ENCODE results near the gene RAMP3. TPM values are rescaled to one million over a fixed set of nuclear protein-coding genes. Genes with fewer than 3 reads are reported as not detected.

The RAMP3 gene
- total and polyA plus RNA-seq, 10 of the 15 experiments (the other 5 are each of a cell fraction or from before 2014, with no cell fraction given): not detected

DNA sequence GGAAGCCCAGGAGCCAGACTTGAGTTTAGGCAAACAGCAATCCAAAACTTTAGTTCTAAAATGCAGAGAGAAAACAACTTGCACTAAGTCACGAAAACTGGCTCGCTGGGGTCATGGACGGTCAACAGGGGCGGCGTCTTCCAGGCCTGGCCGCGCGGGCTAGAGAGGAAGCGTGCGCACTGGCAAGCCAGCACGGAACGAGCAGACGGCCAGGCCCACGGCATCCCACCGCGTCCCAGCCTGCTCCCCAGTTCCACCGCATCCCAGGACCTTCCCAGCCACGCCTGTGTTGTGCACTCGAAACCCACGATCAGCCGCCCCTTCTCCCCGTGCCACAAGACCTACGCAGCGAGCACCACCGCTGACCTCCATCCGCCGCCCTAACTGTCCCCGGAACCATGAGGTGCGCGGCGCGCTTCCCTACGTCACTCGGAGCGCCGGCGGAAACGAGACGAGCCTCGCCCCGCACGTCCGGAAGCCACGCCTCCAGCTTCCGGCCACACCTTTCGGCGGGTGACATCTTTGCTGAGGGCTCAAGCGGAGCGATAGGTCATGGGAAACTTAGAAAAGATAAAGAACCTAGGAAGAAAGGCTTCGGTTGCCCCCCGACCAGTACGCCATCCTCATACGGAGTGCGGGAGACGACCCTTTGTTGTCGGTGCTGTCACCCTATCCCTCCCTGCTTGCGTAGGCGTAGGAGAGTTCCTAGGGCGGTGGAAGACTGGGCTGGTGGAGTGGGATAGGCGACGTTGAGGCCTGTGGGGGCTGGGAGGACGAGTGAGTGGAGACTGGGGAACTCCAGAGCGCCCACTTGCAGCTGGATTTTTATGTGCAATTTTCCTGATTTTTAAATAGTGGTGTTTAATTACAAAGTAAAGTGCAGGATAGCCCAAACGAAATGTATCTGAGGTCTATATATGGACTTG, 46.0 kb upstream of the RAMP3 start, which contains the start of gene TBRG4 (continued):
- TF ChIP-seq BHLHE40 (IDR thresholded peaks at IDR 0.05; ENCODE audit: borderline replicate concordance in 1 of 2, low read depth in 2 of 2, low read length in 1 of 2): peak; percentile 76 to 87; a peak in 3 of 4 replicates
- TF ChIP-seq SMARCA5 (IDR thresholded peaks at IDR 0.05): peak; percentile 20; the same call in 1 of the 2 replicates
- no peak; the same call in 1 of the 2 replicates for TF ChIP-seq FOXM1 (IDR thresholded peaks at IDR 0.05; ENCODE audit: low read depth, low read length)
- TF ChIP-seq CREM (IDR thresholded peaks at IDR 0.05; ENCODE audit: low read depth): peak; percentile 100
- TF ChIP-seq KLF5 (IDR thresholded peaks at IDR 0.05; ENCODE audit: partially characterized antibody): peak; percentile 49
- TF ChIP-seq POU2F2 (IDR thresholded peaks at IDR 0.05; ENCODE audit: borderline replicate concordance, low read depth, low read length): peak; percentile 87
- no peak for TF ChIP-seq BRCA1 (IDR thresholded peaks at IDR 0.05; ENCODE audit: low read depth, low read length)
- peak; percentile 58 for TF ChIP-seq PKNOX1 (IDR thresholded peaks at IDR 0.05)
- TF ChIP-seq POLR2AphosphoS5 (IDR thresholded peaks at IDR 0.05; ENCODE audit: low read length): peak; percentile 98
- TF ChIP-seq IKZF2 (IDR thresholded peaks at IDR 0.05): peak; percentile 60 to 77
- no peak for TF ChIP-seq ZBED1 (IDR thresholded peaks at IDR 0.05; ENCODE audit: borderline replicate concordance)
- no peak for TF ChIP-seq CHD4 (IDR thresholded peaks at IDR 0.05)
- no peak for TF ChIP-seq BMI1 (IDR thresholded peaks at IDR 0.05; ENCODE audit: borderline replicate concordance)
- peak; percentile 99 for TF ChIP-seq MAX (IDR thresholded peaks at IDR 0.05; ENCODE audit: low read depth, low read length)
- TF ChIP-seq ZBTB11 (CRISPR knock-in tag; IDR thresholded peaks at IDR 0.05): no peak
- TF ChIP-seq HCFC1 (IDR thresholded peaks at IDR 0.05; ENCODE audit: low read length): peak; percentile 80
- peak; percentile 88 for TF ChIP-seq E4F1 (IDR thresholded peaks at IDR 0.05; ENCODE audit: borderline replicate concordance, partially characterized antibody)
- TF ChIP-seq, protein P1, sequence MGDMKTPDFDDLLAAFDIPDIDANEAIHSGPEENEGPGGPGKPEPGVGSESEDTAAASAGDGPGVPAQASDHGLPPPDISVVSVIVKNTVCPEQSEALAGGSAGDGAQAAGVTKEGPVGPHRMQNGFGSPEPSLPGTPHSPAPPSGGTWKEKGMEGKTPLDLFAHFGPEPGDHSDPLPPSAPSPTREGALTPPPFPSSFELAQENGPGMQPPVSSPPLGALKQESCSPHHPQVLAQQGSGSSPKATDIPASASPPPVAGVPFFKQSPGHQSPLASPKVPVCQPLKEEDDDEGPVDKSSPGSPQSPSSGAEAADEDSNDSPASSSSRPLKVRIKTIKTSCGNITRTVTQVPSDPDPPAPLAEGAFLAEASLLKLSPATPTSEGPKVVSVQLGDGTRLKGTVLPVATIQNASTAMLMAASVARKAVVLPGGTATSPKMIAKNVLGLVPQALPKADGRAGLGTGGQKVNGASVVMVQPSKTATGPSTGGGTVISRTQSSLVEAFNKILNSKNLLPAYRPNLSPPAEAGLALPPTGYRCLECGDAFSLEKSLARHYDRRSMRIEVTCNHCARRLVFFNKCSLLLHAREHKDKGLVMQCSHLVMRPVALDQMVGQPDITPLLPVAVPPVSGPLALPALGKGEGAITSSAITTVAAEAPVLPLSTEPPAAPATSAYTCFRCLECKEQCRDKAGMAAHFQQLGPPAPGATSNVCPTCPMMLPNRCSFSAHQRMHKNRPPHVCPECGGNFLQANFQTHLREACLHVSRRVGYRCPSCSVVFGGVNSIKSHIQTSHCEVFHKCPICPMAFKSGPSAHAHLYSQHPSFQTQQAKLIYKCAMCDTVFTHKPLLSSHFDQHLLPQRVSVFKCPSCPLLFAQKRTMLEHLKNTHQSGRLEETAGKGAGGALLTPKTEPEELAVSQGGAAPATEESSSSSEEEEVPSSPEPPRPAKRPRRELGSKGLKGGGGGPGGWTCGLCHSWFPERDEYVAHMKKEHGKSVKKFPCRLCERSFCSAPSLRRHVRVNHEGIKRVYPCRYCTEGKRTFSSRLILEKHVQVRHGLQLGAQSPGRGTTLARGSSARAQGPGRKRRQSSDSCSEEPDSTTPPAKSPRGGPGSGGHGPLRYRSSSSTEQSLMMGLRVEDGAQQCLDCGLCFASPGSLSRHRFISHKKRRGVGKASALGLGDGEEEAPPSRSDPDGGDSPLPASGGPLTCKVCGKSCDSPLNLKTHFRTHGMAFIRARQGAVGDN (IDR thresholded peaks at IDR 0.05): no peak

Data from GM12878 (cell line).